Panc1 (cell line): ENCODE data around the gene INSYN1. TPM values are rescaled to one million over a fixed set of nuclear protein-coding genes. Genes with fewer than 3 reads are reported as not detected.

ENCODE experiments used
- ATAC-seq: fragments of 200-7000 bp; cut with Tn5 transposase; 2 replicates; pipeline ENCODE4 v1.9.1; 2020; ENCODE audit warnings: mild to moderate bottlenecking, moderate library complexity
- BruUV-seq: library from RNA; stranded (reverse); fragments of 400-500 nt; replicated peaks from 2 replicates; lab custom pipeline; 2021; lab: Mats Ljungman, UMichigan
- CTCF ChIA-PET: fragments of 300-600 bp; sonication (Branson Sonifier 250); formaldehyde crosslinking; loops from one replicate; lab custom pipeline; 2022; ENCODE audit warnings: antibody characterized with exemption; lab: Charles Lee
- POLR2A ChIA-PET: fragments of 300-600 bp; sonication (Branson Sonifier 250); formaldehyde crosslinking; loops from one replicate; lab custom pipeline; 2022; ENCODE audit warnings: antibody characterized with exemption; lab: Charles Lee
- DNase-seq: peaks from one replicate; pipeline ENCODE4 v3.0.0-alpha.2; 2010; ENCODE audit warnings: low read depth, low spot score
- H3K27ac ChIP-seq: 2 replicates; pipeline ENCODE4 v1.5.1; 2011; ENCODE audit warnings: mild to moderate bottlenecking, low read length, inconsistent platforms
- H3K27me3 ChIP-seq: fragments of 200-500 bp; sonication (Bioruptor generic); 2 replicates; pipeline ENCODE4 v1.6.0; 2014; ENCODE audit warnings: low read length, inconsistent platforms; ENCODE audit not compliant: control insufficient read depth, insufficient read depth
- H3K36me3 ChIP-seq: fragments of 200-500 bp; sonication (Bioruptor generic); 2 replicates; pipeline ENCODE4 v1.5.1; 2014; ENCODE audit warnings: inconsistent platforms, mild to moderate bottlenecking, low read length, moderate library complexity; ENCODE audit not compliant: control insufficient read depth, insufficient read depth
- H3K4me1 ChIP-seq: 2 replicates; pipeline ENCODE4 v1.5.1; 2011; ENCODE audit warnings: inconsistent platforms, mild to moderate bottlenecking, low read length, moderate library complexity; ENCODE audit not compliant: control insufficient read depth, insufficient read depth
- H3K4me3 ChIP-seq, 2 experiments: 2 replicates each; pipeline ENCODE4 v1.5.1; 2011 to 2012; ENCODE audit warnings: low read depth in 2 of 2, low read length in 2 of 2, mild to moderate bottlenecking in 2 of 2, inconsistent platforms in 1 of 2, moderate library complexity in 1 of 2
- H3K9me3 ChIP-seq: fragments of 200-500 bp; sonication (Bioruptor generic); 2 replicates; pipeline ENCODE4 v1.5.1; 2014; ENCODE audit warnings: low read depth, mild to moderate bottlenecking, inconsistent platforms, low read length, moderate library complexity; ENCODE audit not compliant: control insufficient read depth, insufficient read depth
- CTCF ChIP-seq: fragments of 450-650 bp; IDR thresholded peaks from 2 replicates; pipeline ENCODE4 v1.5.1; 2017; ENCODE audit warnings: mild to moderate bottlenecking
- POLR2AphosphoS5 ChIP-seq: IDR thresholded peaks from 2 replicates; pipeline ENCODE4 v1.6.1; 2012; ENCODE audit warnings: mild to moderate bottlenecking, low read depth, low read length, moderate library complexity
- REST ChIP-seq, 2 experiments: IDR thresholded peaks; 2 replicates each; pipeline ENCODE4 v1.6.1; 2011 to 2012; ENCODE audit warnings: low read depth in 2 of 2, control low read depth in 1 of 2, low read length in 1 of 2, mild to moderate bottlenecking in 1 of 2, moderate library complexity in 1 of 2; ENCODE audit not compliant: insufficient read depth in 1 of 2
- SIN3A ChIP-seq: IDR thresholded peaks from 2 replicates; pipeline ENCODE4 v1.6.1; 2012; ENCODE audit warnings: low read depth, mild to moderate bottlenecking, low read length, moderate library complexity, borderline replicate concordance; ENCODE audit not compliant: insufficient read depth
- TCF7L2 ChIP-seq: IDR thresholded peaks from 2 replicates; pipeline ENCODE4 v1.6.1; 2011; ENCODE audit warnings: mild to moderate bottlenecking, low read depth, low read length, inconsistent platforms
- in situ Hi-C: cut with HindIII; loops from 2 replicates; pipeline ENCODE4 v1.10.0; 2016; ENCODE audit warnings: low sequenced_read_pairs, low pct_unique_long_range_greater_than_20kb
- intact Hi-C: fragments of 100-400 bp; cut with micrococcal nuclease; formaldehyde crosslinking; loops from one replicate; pipeline ENCODE4 v1.10.0; 2022; ENCODE audit not compliant: unreplicated experiment
- total RNA-seq: library from RNA; stranded (reverse); gene quantifications from one replicate; pipeline ENCODE4 v1.2.1, GENCODE V29; 2021; ENCODE audit not compliant: unreplicated experiment

INSYN1 gene
- total RNA-seq, 1 experiment from 2014 or later: 2.6 TPM

DNA sequence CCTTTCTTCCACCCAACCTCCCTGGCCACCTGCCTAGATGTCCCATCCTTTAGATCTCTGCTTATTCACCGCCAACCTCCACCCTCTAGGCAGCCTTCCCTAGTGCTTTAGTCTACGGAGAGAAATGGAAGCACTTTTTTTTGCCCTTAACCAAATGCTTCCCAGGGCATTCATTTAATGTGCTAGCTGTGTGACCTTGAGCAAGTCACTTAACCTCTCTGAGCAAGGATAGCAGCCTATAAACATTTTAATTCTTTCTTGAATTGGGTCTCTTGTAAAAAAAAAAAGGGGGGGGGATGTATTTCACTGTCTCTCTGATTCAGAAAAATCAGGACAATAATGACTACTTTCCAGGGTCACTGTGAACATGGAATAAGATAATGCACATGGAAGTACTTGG, 3.2 kb upstream of the INSYN1 start:
- H3K4me3 ChIP-seq: no peak overlapping the region
- no peaks in the 10 kb centered on the region for H3K36me3 ChIP-seq
- TF ChIP-seq REST (IDR thresholded peaks at IDR 0.05; ENCODE audit: insufficient read depth in 1 of 2, low read depth in 2 of 2, low read length in 1 of 2) (no peak), TCF7L2 (no peak), SIN3A (no peak), CTCF (no peak), POLR2AphosphoS5 (no peak)
- ATAC-seq (no peak), DNase-seq (no peak)
- peaks cover 11% of the 10 kb centered on the region for H3K27me3 ChIP-seq
- intact Hi-C loops: no loop called here
- in situ Hi-C loops: no loop called here
- H3K4me1 ChIP-seq: peaks cover 3% of the 10 kb centered on the region; the same call in 1 of the 2 replicates
- no peaks in the 10 kb centered on the region for H3K9me3 ChIP-seq
- H3K27ac ChIP-seq: no peak overlapping the region
- ChIA-PET CTCF (no interaction called here), POLR2A (no interaction called here)
- no TSS peak for BruUV-seq

- no TSS peak for BruUV-seq
- ChIA-PET POLR2A (no interaction called here), CTCF (no interaction called here)
- Histone ChIP-seq H3K9me3 (no peaks in the 10 kb centered on the region), H3K27me3 (peaks cover 7% of the 10 kb centered on the region), H3K4me3 (no peak overlapping the region), H3K27ac (no peak overlapping the region), H3K36me3 (no peaks in the 10 kb centered on the region), H3K4me1 (peaks cover 3% of the 10 kb centered on the region; the same call in 1 of the 2 replicates)
- DNase-seq (no peak), ATAC-seq (no peak)
- no peak for TF ChIP-seq SIN3A
- TF ChIP-seq CTCF: no peak
- TF ChIP-seq TCF7L2: no peak
- no peak for TF ChIP-seq POLR2AphosphoS5
- no peak for TF ChIP-seq REST (IDR thresholded peaks at IDR 0.05; ENCODE audit: insufficient read depth in 1 of 2, low read depth in 2 of 2, low read length in 1 of 2)
- intact Hi-C loops (no loop called here), in situ Hi-C loops (no loop called here)
Measured at GRCh38 chr15:73755946-73756345, 2.8 kb upstream of the INSYN1 start.
